GM06990 (cell line): ENCODE measurements around the gene FSIP2.

Experiments
- DNase-seq: peaks from one replicate; pipeline ENCODE4 v3.0.0-alpha.2; 2011; ENCODE audit not compliant: insufficient read length; ENCODE audit errors: extremely low read depth
- H3K27me3 ChIP-seq: replicated peaks from 2 replicates; pipeline ENCODE4 v1.6.0; 2011; ENCODE audit warnings: low read length; ENCODE audit not compliant: control insufficient read depth, insufficient read depth
- H3K36me3 ChIP-seq: 2 replicates; pipeline ENCODE4 v1.5.1; 2011; ENCODE audit warnings: low read length; ENCODE audit not compliant: control insufficient read depth, insufficient read depth
- H3K4me3 ChIP-seq: replicated peaks from 2 replicates; pipeline ENCODE4 v1.5.1; 2011; ENCODE audit warnings: low read depth, mild to moderate bottlenecking, control low read depth, low read length
- CTCF ChIP-seq: IDR thresholded peaks from 2 replicates; pipeline ENCODE4 v1.5.1; 2011; ENCODE audit warnings: low read length, control low read depth, mild to moderate bottlenecking, inconsistent platforms; ENCODE audit not compliant: insufficient read depth, poor library complexity, severe bottlenecking

FSIP2 gene

GRCh38 chr2:185811580-185811979 lies 73.0 kb downstream of the FSIP2 start:
- TF ChIP-seq CTCF: no peak
- DNase-seq: no peak
- no peaks in the 10 kb centered on the region for H3K36me3 ChIP-seq
- H3K4me3 ChIP-seq: no peak overlapping the region
- no peaks in the 10 kb centered on the region for H3K27me3 ChIP-seq

- DNase-seq: no peak
- H3K27me3 ChIP-seq: no peaks in the 10 kb centered on the region
- no peaks in the 10 kb centered on the region for H3K36me3 ChIP-seq
- H3K4me3 ChIP-seq: no peak overlapping the region
- no peak for TF ChIP-seq CTCF
Measured at GRCh38 chr2:185813707-185814106, 75.1 kb downstream of the FSIP2 start.

- Histone ChIP-seq H3K36me3 (no peaks in the 10 kb centered on the region), H3K4me3 (no peak overlapping the region), H3K27me3 (no peaks in the 10 kb centered on the region)
- DNase-seq: no peak
- TF ChIP-seq CTCF: no peak
Measured at GRCh38 chr2:185817991-185818390, 79.4 kb downstream of the FSIP2 start.

DNA sequence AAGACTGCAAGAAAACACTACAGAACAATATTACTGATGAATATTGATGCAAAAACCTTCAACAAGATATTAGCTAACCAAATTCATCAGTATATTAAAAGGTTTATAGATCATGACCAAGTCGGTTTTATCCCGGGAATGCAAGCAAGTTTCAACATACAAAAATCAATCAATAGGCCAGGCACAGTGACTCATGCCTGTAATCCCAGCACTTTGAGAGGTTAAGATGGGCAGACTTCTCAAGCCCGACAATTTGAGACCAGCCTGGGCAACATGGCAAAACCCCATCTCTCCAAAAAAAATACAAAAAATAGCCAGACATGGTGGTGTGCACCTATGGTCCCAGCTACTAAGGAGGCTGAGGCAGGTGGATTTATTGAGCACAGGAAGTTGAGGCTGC lies 82.9 kb downstream of the FSIP2 start:
- Histone ChIP-seq H3K27me3 (no peaks in the 10 kb centered on the region), H3K36me3 (no peaks in the 10 kb centered on the region), H3K4me3 (no peak overlapping the region)
- no peak for TF ChIP-seq CTCF
- no peak for DNase-seq

GRCh38 chr2:185823773-185824172 lies 85.2 kb downstream of the FSIP2 start:
- Histone ChIP-seq H3K27me3 (no peaks in the 10 kb centered on the region), H3K4me3 (no peak overlapping the region), H3K36me3 (no peaks in the 10 kb centered on the region)
- TF ChIP-seq CTCF: no peak
- no peak for DNase-seq

- TF ChIP-seq CTCF: no peak
- no peak for DNase-seq
- Histone ChIP-seq H3K27me3 (no peaks in the 10 kb centered on the region), H3K36me3 (no peaks in the 10 kb centered on the region), H3K4me3 (no peak overlapping the region)
Measured at GRCh38 chr2:185825557-185825956, 87.0 kb downstream of the FSIP2 start.
